Measurements from ENCODE around the gene CDK14.
"Not testable (repeated sequence)": the region's sequence is repeated elsewhere in the genome, so short reads cannot be mapped to it uniquely, and the experiment has no call there.

The CDK14 gene

GRCh38 chr7:90788052-90788451, 191.9 kb downstream of the CDK14 start:
- DNase-seq (ENCODE audit: low spot score in 2 of 2) (no peak), ATAC-seq (replicated peaks; ENCODE audit: extremely low read depth, poor library complexity, severe bottlenecking) (no peak)
- H3K27me3 Mint-ChIP-seq = no peaks in the 10 kb centered on the region
- no peaks in the 10 kb centered on the region for H3K4me1 Mint-ChIP-seq
- H3K27ac Mint-ChIP-seq (ENCODE audit: low read depth) = no peak overlapping the region
- H3K4me3 Mint-ChIP-seq = no peak overlapping the region
- H3K36me3 Mint-ChIP-seq (ENCODE audit: insufficient read depth) = no peaks in the 10 kb centered on the region
- peaks cover 11% of the 10 kb centered on the region for H3K9me3 Mint-ChIP-seq

- Mint-ChIP-seq H3K4me3 (no peak overlapping the region), H3K27me3 (no peaks in the 10 kb centered on the region), H3K27ac (ENCODE audit: low read depth) (no peak overlapping the region), H3K36me3 (ENCODE audit: insufficient read depth) (no peaks in the 10 kb centered on the region), H3K4me1 (no peaks in the 10 kb centered on the region), H3K9me3 (peaks cover 11% of the 10 kb centered on the region)
- DNase-seq (ENCODE audit: low spot score in 2 of 2) (no peak), ATAC-seq (replicated peaks; ENCODE audit: extremely low read depth, poor library complexity, severe bottlenecking) (no peak)
Observed at GRCh38 chr7:90789736-90790306, 193.7 kb downstream of the CDK14 start.

GRCh38 chr7:90791596-90791995, 195.5 kb downstream of the CDK14 start:
- Mint-ChIP-seq H3K36me3 (ENCODE audit: insufficient read depth) (no peaks in the 10 kb centered on the region), H3K27me3 (no peaks in the 10 kb centered on the region), H3K4me1 (no peaks in the 10 kb centered on the region), H3K4me3 (no peak overlapping the region), H3K27ac (ENCODE audit: low read depth) (no peak overlapping the region), H3K9me3 (peaks cover 21% of the 10 kb centered on the region)
- ATAC-seq (replicated peaks; ENCODE audit: extremely low read depth, poor library complexity, severe bottlenecking) = no peak
- DNase-seq (ENCODE audit: low spot score in 2 of 2) = no peak

- DNase-seq (ENCODE audit: low spot score in 2 of 2) (no peak), ATAC-seq (replicated peaks; ENCODE audit: extremely low read depth, poor library complexity, severe bottlenecking) (no peak)
- Mint-ChIP-seq H3K27ac (ENCODE audit: low read depth) (no peak overlapping the region), H3K4me1 (no peaks in the 10 kb centered on the region), H3K9me3 (peaks cover 25% of the 10 kb centered on the region), H3K36me3 (ENCODE audit: insufficient read depth) (no peaks in the 10 kb centered on the region), H3K27me3 (no peaks in the 10 kb centered on the region), H3K4me3 (no peak overlapping the region)
Observed at GRCh38 chr7:90792301-90792700, 196.2 kb downstream of the CDK14 start.

- not testable (repeated sequence) for H3K4me3 Mint-ChIP-seq; H3K27me3 Mint-ChIP-seq; ATAC-seq (replicated peaks; ENCODE audit: extremely low read depth, poor library complexity, severe bottlenecking); H3K27ac Mint-ChIP-seq (ENCODE audit: low read depth); H3K4me1 Mint-ChIP-seq; H3K36me3 Mint-ChIP-seq (ENCODE audit: insufficient read depth); DNase-seq (ENCODE audit: low spot score in 2 of 2)
- H3K9me3 Mint-ChIP-seq = peaks cover 30% of the 10 kb centered on the region
Observed at GRCh38 chr7:90794234-90794633, 198.1 kb downstream of the CDK14 start.

GRCh38 chr7:90797596-90797995, 201.5 kb downstream of the CDK14 start:
- no peaks in the 10 kb centered on the region for H3K36me3 Mint-ChIP-seq (ENCODE audit: insufficient read depth)

GRCh38 chr7:90804370-90804769, 208.2 kb downstream of the CDK14 start:
- Mint-ChIP-seq H3K9me3 (peaks cover 30% of the 10 kb centered on the region), H3K4me3 (no peak overlapping the region), H3K4me1 (no peaks in the 10 kb centered on the region), H3K36me3 (ENCODE audit: insufficient read depth) (no peaks in the 10 kb centered on the region), H3K27me3 (no peaks in the 10 kb centered on the region), H3K27ac (ENCODE audit: low read depth) (no peak overlapping the region)
- DNase-seq (ENCODE audit: low spot score in 2 of 2) = no peak
- ATAC-seq (replicated peaks; ENCODE audit: extremely low read depth, poor library complexity, severe bottlenecking) = no peak

More at GRCh38 chr7:90797596-90797995, 201.5 kb downstream of the CDK14 start:
- Mint-ChIP-seq H3K27ac (ENCODE audit: low read depth) (no peak overlapping the region), H3K9me3 (peaks cover 30% of the 10 kb centered on the region), H3K4me1 (no peaks in the 10 kb centered on the region), H3K27me3 (no peaks in the 10 kb centered on the region), H3K4me3 (no peak overlapping the region)
- DNase-seq (ENCODE audit: low spot score in 2 of 2) = no peak
- ATAC-seq (replicated peaks; ENCODE audit: extremely low read depth, poor library complexity, severe bottlenecking) = no peak

GRCh38 chr7:90815552-90815951, 219.4 kb downstream of the CDK14 start:
- H3K9me3 Mint-ChIP-seq = peaks cover 12% of the 10 kb centered on the region
- not testable (repeated sequence) for H3K36me3 Mint-ChIP-seq (ENCODE audit: insufficient read depth); DNase-seq (ENCODE audit: low spot score in 2 of 2); H3K4me1 Mint-ChIP-seq; H3K4me3 Mint-ChIP-seq; H3K27ac Mint-ChIP-seq (ENCODE audit: low read depth); H3K27me3 Mint-ChIP-seq; ATAC-seq (replicated peaks; ENCODE audit: extremely low read depth, poor library complexity, severe bottlenecking)

- H3K9me3 Mint-ChIP-seq = peaks cover 17% of the 10 kb centered on the region
- ATAC-seq (replicated peaks; ENCODE audit: extremely low read depth, poor library complexity, severe bottlenecking) (no peak), DNase-seq (ENCODE audit: low spot score in 2 of 2) (no peak)
- no peak overlapping the region for H3K27ac Mint-ChIP-seq (ENCODE audit: low read depth)
- no peaks in the 10 kb centered on the region for H3K27me3 Mint-ChIP-seq
- no peak overlapping the region for H3K4me3 Mint-ChIP-seq
- H3K4me1 Mint-ChIP-seq = no peaks in the 10 kb centered on the region
- no peaks in the 10 kb centered on the region for H3K36me3 Mint-ChIP-seq (ENCODE audit: insufficient read depth)
Observed at GRCh38 chr7:90816511-90817142, 220.5 kb downstream of the CDK14 start.

GRCh38 chr7:90817151-90817550, 221.0 kb downstream of the CDK14 start:
- DNase-seq (ENCODE audit: low spot score in 2 of 2) (no peak), ATAC-seq (replicated peaks; ENCODE audit: extremely low read depth, poor library complexity, severe bottlenecking) (no peak)
- Mint-ChIP-seq H3K27ac (ENCODE audit: low read depth) (no peak overlapping the region), H3K9me3 (peaks cover 17% of the 10 kb centered on the region), H3K4me3 (no peak overlapping the region), H3K4me1 (no peaks in the 10 kb centered on the region), H3K27me3 (no peaks in the 10 kb centered on the region), H3K36me3 (ENCODE audit: insufficient read depth) (no peaks in the 10 kb centered on the region)

- Mint-ChIP-seq H3K36me3 (ENCODE audit: insufficient read depth) (no peaks in the 10 kb centered on the region), H3K4me1 (no peaks in the 10 kb centered on the region), H3K27me3 (no peaks in the 10 kb centered on the region), H3K4me3 (no peak overlapping the region), H3K9me3 (peaks cover 22% of the 10 kb centered on the region), H3K27ac (ENCODE audit: low read depth) (no peak overlapping the region)
- DNase-seq (ENCODE audit: low spot score in 2 of 2) (no peak), ATAC-seq (replicated peaks; ENCODE audit: extremely low read depth, poor library complexity, severe bottlenecking) (no peak)
Observed at GRCh38 chr7:90817846-90818245, 221.7 kb downstream of the CDK14 start.

- Mint-ChIP-seq H3K27ac (ENCODE audit: low read depth) (no peak overlapping the region), H3K27me3 (no peaks in the 10 kb centered on the region), H3K4me1 (no peaks in the 10 kb centered on the region), H3K9me3 (peaks cover 22% of the 10 kb centered on the region), H3K4me3 (no peak overlapping the region), H3K36me3 (ENCODE audit: insufficient read depth) (no peaks in the 10 kb centered on the region)
- no peak for ATAC-seq (replicated peaks; ENCODE audit: extremely low read depth, poor library complexity, severe bottlenecking)
- no peak for DNase-seq (ENCODE audit: low spot score in 2 of 2)
Observed at GRCh38 chr7:90818341-90818740, 222.2 kb downstream of the CDK14 start.

GRCh38 chr7:90821961-90822620, 226.0 kb downstream of the CDK14 start:
- peaks cover 15% of the 10 kb centered on the region for H3K9me3 Mint-ChIP-seq
- ATAC-seq (replicated peaks; ENCODE audit: extremely low read depth, poor library complexity, severe bottlenecking) = no peak
- no peak for DNase-seq (ENCODE audit: low spot score in 2 of 2)
- H3K4me3 Mint-ChIP-seq = no peak overlapping the region
- H3K27me3 Mint-ChIP-seq = no peaks in the 10 kb centered on the region
- no peak overlapping the region for H3K27ac Mint-ChIP-seq (ENCODE audit: low read depth)
- H3K36me3 Mint-ChIP-seq (ENCODE audit: insufficient read depth) = no peaks in the 10 kb centered on the region
- H3K4me1 Mint-ChIP-seq = no peaks in the 10 kb centered on the region

Measured in central memory CD8-positive, alpha-beta T cell (primary cell).